Activated naive CD8-positive, alpha-beta T cell treated with anti-CD3 and anti-CD28 coated beads for 36 hours (primary cell): Measurements from ENCODE around the gene ZDHHC1. TPM values are rescaled to one million over a fixed set of nuclear protein-coding genes. Genes with fewer than 3 reads are reported as not detected.

Experiments
- DNase-seq: peaks from one replicate; pipeline ENCODE4 v3.0.0; 2021
- H3K27ac Mint-ChIP-seq: one replicate; pipeline ENCODE4 v1.8.0; 2022; ENCODE audit warnings: mild to moderate bottlenecking, moderate library complexity, mixed read lengths
- H3K27me3 Mint-ChIP-seq: one replicate; pipeline ENCODE4 v1.8.0; 2022; ENCODE audit warnings: mild to moderate bottlenecking, mixed read lengths
- H3K36me3 Mint-ChIP-seq: one replicate; pipeline ENCODE4 v1.8.0; 2021; ENCODE audit warnings: mild to moderate bottlenecking, mixed read lengths
- H3K4me1 Mint-ChIP-seq: one replicate; pipeline ENCODE4 v1.8.0; 2021; ENCODE audit warnings: mixed read lengths
- H3K4me3 Mint-ChIP-seq: one replicate; pipeline ENCODE4 v1.8.0; 2022; ENCODE audit warnings: mild to moderate bottlenecking, moderate library complexity, mixed read lengths
- H3K9me3 Mint-ChIP-seq: one replicate; pipeline ENCODE4 v1.8.0; 2022; ENCODE audit warnings: mixed read lengths
- total RNA-seq, 2 experiments: library from RNA; stranded (reverse); gene quantifications; one replicate each; pipeline ENCODE4 v1.2.3, GENCODE V29; 2021

ZDHHC1 gene
- total RNA-seq, result 1 to 10 TPM in 1 of 2 experiments, under 1 TPM in 1; 0.76 to 1.2 TPM

GRCh38 chr16:67415872-67416793, at the start of gene ZDHHC1:
Gene ZDHHC1 (minus strand): TSS chr16:67416477. CDS start chr16:67407775, 8,702 bp downstream.
- Mint-ChIP-seq H3K36me3 (no peaks in the 10 kb centered on the region), H3K4me1 (peaks cover 5% of the 10 kb centered on the region), H3K4me3 (peak within 1 kb of the TSS; percentile 72), H3K27ac (no peak within 1 kb of the TSS), H3K9me3 (no peaks in the 10 kb centered on the region), H3K27me3 (peaks cover 27% of the 10 kb centered on the region)
- peak; percentile 74 for DNase-seq

- H3K27me3 Mint-ChIP-seq, result no peaks in the 10 kb centered on the region
These were observed 48.3 kb upstream of the ZDHHC1 start for GRCh38 chr16:67464565-67464964.

GRCh38 chr16:67463691-67464090, 47.4 kb upstream of the ZDHHC1 start:
- no peaks in the 10 kb centered on the region for H3K27me3 Mint-ChIP-seq
- no peak for DNase-seq
- no peaks in the 10 kb centered on the region for H3K36me3 Mint-ChIP-seq
- H3K27ac Mint-ChIP-seq, result no peak overlapping the region
- H3K4me3 Mint-ChIP-seq, result no peak overlapping the region
- H3K9me3 Mint-ChIP-seq, result no peaks in the 10 kb centered on the region
- H3K4me1 Mint-ChIP-seq, result peaks cover 10% of the 10 kb centered on the region

More at GRCh38 chr16:67464565-67464964, 48.3 kb upstream of the ZDHHC1 start:
- no peaks in the 10 kb centered on the region for H3K36me3 Mint-ChIP-seq
- H3K27ac Mint-ChIP-seq, result no peak overlapping the region
- DNase-seq, result no peak
- no peaks in the 10 kb centered on the region for H3K9me3 Mint-ChIP-seq
- H3K4me1 Mint-ChIP-seq, result peaks cover 13% of the 10 kb centered on the region
- no peak overlapping the region for H3K4me3 Mint-ChIP-seq

- Mint-ChIP-seq H3K4me1 (peaks cover 8% of the 10 kb centered on the region), H3K9me3 (no peaks in the 10 kb centered on the region), H3K27ac (no peak overlapping the region), H3K4me3 (no peak overlapping the region), H3K36me3 (no peaks in the 10 kb centered on the region), H3K27me3 (no peaks in the 10 kb centered on the region)
- no peak for DNase-seq
These were observed 46.8 kb upstream of the ZDHHC1 start for GRCh38 chr16:67463059-67463458.

GRCh38 chr16:67462279-67462655, 46.0 kb upstream of the ZDHHC1 start:
- H3K4me3 Mint-ChIP-seq, result no peak overlapping the region
- peaks cover 8% of the 10 kb centered on the region for H3K4me1 Mint-ChIP-seq
- H3K36me3 Mint-ChIP-seq, result no peaks in the 10 kb centered on the region
- no peaks in the 10 kb centered on the region for H3K27me3 Mint-ChIP-seq
- H3K27ac Mint-ChIP-seq, result no peak overlapping the region
- DNase-seq, result no peak
- H3K9me3 Mint-ChIP-seq, result no peaks in the 10 kb centered on the region

- no peak overlapping the region for H3K27ac Mint-ChIP-seq
- no peak for DNase-seq
- H3K9me3 Mint-ChIP-seq, result no peaks in the 10 kb centered on the region
- no peak overlapping the region for H3K4me3 Mint-ChIP-seq
- H3K4me1 Mint-ChIP-seq, result peaks cover 8% of the 10 kb centered on the region
- H3K36me3 Mint-ChIP-seq, result no peaks in the 10 kb centered on the region
- no peaks in the 10 kb centered on the region for H3K27me3 Mint-ChIP-seq
These were observed 45.5 kb upstream of the ZDHHC1 start for GRCh38 chr16:67461600-67462278.

- Mint-ChIP-seq H3K9me3 (no peaks in the 10 kb centered on the region), H3K27me3 (no peaks in the 10 kb centered on the region), H3K4me1 (peaks cover 11% of the 10 kb centered on the region), H3K27ac (no peak overlapping the region), H3K36me3 (no peaks in the 10 kb centered on the region), H3K4me3 (no peak overlapping the region)
- no peak for DNase-seq
These were observed 44.7 kb upstream of the ZDHHC1 start for GRCh38 chr16:67460961-67461360.

GRCh38 chr16:67460168-67460567, 43.9 kb upstream of the ZDHHC1 start:
- no peaks in the 10 kb centered on the region for H3K27me3 Mint-ChIP-seq
- H3K36me3 Mint-ChIP-seq, result no peaks in the 10 kb centered on the region
- DNase-seq, result no peak
- no peak overlapping the region for H3K4me3 Mint-ChIP-seq
- H3K27ac Mint-ChIP-seq, result no peak overlapping the region
- peaks cover 4% of the 10 kb centered on the region for H3K4me1 Mint-ChIP-seq
- H3K9me3 Mint-ChIP-seq, result no peaks in the 10 kb centered on the region

- no peak overlapping the region for H3K27ac Mint-ChIP-seq
- H3K4me3 Mint-ChIP-seq, result no peak overlapping the region
- no peaks in the 10 kb centered on the region for H3K9me3 Mint-ChIP-seq
- H3K36me3 Mint-ChIP-seq, result no peaks in the 10 kb centered on the region
- H3K4me1 Mint-ChIP-seq, result peaks cover 3% of the 10 kb centered on the region
- H3K27me3 Mint-ChIP-seq, result no peaks in the 10 kb centered on the region
- no peak for DNase-seq
These were observed 43.5 kb upstream of the ZDHHC1 start for GRCh38 chr16:67459861-67460150.

- no peak for DNase-seq
- no peak overlapping the region for H3K4me3 Mint-ChIP-seq
- H3K4me1 Mint-ChIP-seq, result peaks cover 3% of the 10 kb centered on the region
- no peaks in the 10 kb centered on the region for H3K9me3 Mint-ChIP-seq
- H3K27me3 Mint-ChIP-seq, result no peaks in the 10 kb centered on the region
- H3K27ac Mint-ChIP-seq, result no peak overlapping the region
- no peaks in the 10 kb centered on the region for H3K36me3 Mint-ChIP-seq
These were observed 43.0 kb upstream of the ZDHHC1 start for GRCh38 chr16:67459066-67459860.

GRCh38 chr16:67458121-67458641, 41.9 kb upstream of the ZDHHC1 start:
- Mint-ChIP-seq H3K27me3 (no peaks in the 10 kb centered on the region), H3K36me3 (no peaks in the 10 kb centered on the region), H3K4me1 (peaks cover 3% of the 10 kb centered on the region), H3K9me3 (no peaks in the 10 kb centered on the region), H3K4me3 (no peak overlapping the region), H3K27ac (no peak overlapping the region)
- no peak for DNase-seq

GRCh38 chr16:67457611-67458010, 41.3 kb upstream of the ZDHHC1 start:
- Mint-ChIP-seq H3K27ac (no peak overlapping the region), H3K27me3 (no peaks in the 10 kb centered on the region), H3K9me3 (no peaks in the 10 kb centered on the region), H3K36me3 (no peaks in the 10 kb centered on the region), H3K4me1 (peaks cover 3% of the 10 kb centered on the region), H3K4me3 (no peak overlapping the region)
- DNase-seq, result no peak

- H3K9me3 Mint-ChIP-seq, result no peaks in the 10 kb centered on the region
These were observed 40.3 kb upstream of the ZDHHC1 start for GRCh38 chr16:67456391-67457081.

GRCh38 chr16:67454852-67455251, 38.6 kb upstream of the ZDHHC1 start:
- H3K9me3 Mint-ChIP-seq, result no peaks in the 10 kb centered on the region
- H3K4me1 Mint-ChIP-seq, result peaks cover 3% of the 10 kb centered on the region
- no peaks in the 10 kb centered on the region for H3K27me3 Mint-ChIP-seq
- H3K36me3 Mint-ChIP-seq, result no peaks in the 10 kb centered on the region
- DNase-seq, result no peak
- no peak overlapping the region for H3K4me3 Mint-ChIP-seq
- no peak overlapping the region for H3K27ac Mint-ChIP-seq

More at GRCh38 chr16:67456391-67457081, 40.3 kb upstream of the ZDHHC1 start:
- Mint-ChIP-seq H3K4me1 (peaks cover 3% of the 10 kb centered on the region), H3K4me3 (no peak overlapping the region), H3K36me3 (no peaks in the 10 kb centered on the region), H3K27ac (no peak overlapping the region), H3K27me3 (no peaks in the 10 kb centered on the region)
- DNase-seq, result no peak
